HG03095 (cell line): ENCODE data around the gene DENND2A.
"Not testable (repeated sequence)": the region's sequence is repeated elsewhere in the genome, so short reads cannot be mapped to it uniquely, and the experiment has no call there.

Experiments used
- ATAC-seq: cut with Tn5 transposase; IDR thresholded peaks from one replicate; pipeline ENCODE4 v1.9.1; 2021; ENCODE audit warnings: moderate library complexity; ENCODE audit not compliant: unreplicated experiment

Gene DENND2A

GRCh38 chr7:140518370-140519006 lies 122.1 kb downstream of the DENND2A start:
- no peak for ATAC-seq

GRCh38 chr7:140517546-140518369 lies 122.9 kb downstream of the DENND2A start:
- ATAC-seq: peak; percentile 76

GRCh38 chr7:140512317-140513000 lies 128.2 kb downstream of the DENND2A start:
- ATAC-seq: no peak

- no peak for ATAC-seq
Observed at GRCh38 chr7:140509789-140510188, 130.8 kb downstream of the DENND2A start.

- ATAC-seq: not testable (repeated sequence)
Observed at GRCh38 chr7:140507556-140507955, 133.1 kb downstream of the DENND2A start.

- no peak for ATAC-seq
Observed at GRCh38 chr7:140506788-140507464, 133.7 kb downstream of the DENND2A start.

- no peak for ATAC-seq
Observed at GRCh38 chr7:140501966-140502365, 138.6 kb downstream of the DENND2A start.

- ATAC-seq: not testable (repeated sequence)
Observed at GRCh38 chr7:140497807-140498206, 142.8 kb downstream of the DENND2A start.

GRCh38 chr7:140497241-140497769 lies 143.3 kb downstream of the DENND2A start:
- ATAC-seq: no peak

- no peak for ATAC-seq
Observed at GRCh38 chr7:140495514-140496097, 145.0 kb downstream of the DENND2A start.

GRCh38 chr7:140494867-140495266 lies 145.7 kb downstream of the DENND2A start:
- no peak for ATAC-seq

GRCh38 chr7:140489026-140489359 lies 151.6 kb downstream of the DENND2A start:
- no peak for ATAC-seq

- ATAC-seq: no peak
Observed at GRCh38 chr7:140485500-140486265, 154.9 kb downstream of the DENND2A start.

GRCh38 chr7:140484951-140485499 lies 155.6 kb downstream of the DENND2A start:
- ATAC-seq: no peak

- ATAC-seq: no peak
Observed at GRCh38 chr7:140484479-140484878, 156.1 kb downstream of the DENND2A start.

- ATAC-seq: no peak
Observed at GRCh38 chr7:140479739-140480084, 160.9 kb downstream of the DENND2A start.

- ATAC-seq: peak; percentile 95
Observed at GRCh38 chr7:140479062-140479738, 161.4 kb downstream of the DENND2A start, which contains the start of gene MKRN1. TSS of gene MKRN1 (minus strand) at chr7:140479505. CDS start at chr7:140479344, 161 bp downstream.

- peak; percentile 21 for ATAC-seq
Observed at GRCh38 chr7:140478246-140479061, 162.2 kb downstream of the DENND2A start.
